Stomach (tissue), 9 donors: ENCODE data around the gene COG3. TPM values are rescaled to one million over a fixed set of nuclear protein-coding genes. Genes with fewer than 3 reads are reported as not detected.

Experiments used
- DNase-seq, 2 donors: peaks; one replicate each; pipeline versions ENCODE4 v3.0.0 to v3.0.0-alpha.2; 2013 to 2019
- H3K27ac ChIP-seq, 5 donors: fragments of 200-600 bp in 4 of 5; sonication (generic) in 4 of 5; one replicate each; pipeline ENCODE4 v1.5.1; 2013 to 2019; ENCODE audit warnings: mild to moderate bottlenecking in 1 of 5, moderate library complexity in 1 of 5
- H3K27me3 ChIP-seq, 3 donors: fragments of 200-600 bp; sonication (generic); one replicate each; pipeline ENCODE4 v1.5.1; 2017 to 2019; ENCODE audit warnings: mixed run types in 1 of 3
- H3K36me3 ChIP-seq, 4 donors: fragments of 200-600 bp; sonication (generic); 1 replicate in 3 of 4; 2 replicates in 1 of 4; pipeline ENCODE4 v1.5.1; 2016 to 2019
- H3K4me1 ChIP-seq, 4 donors: fragments of 200-600 bp; sonication (generic); one replicate each; pipeline ENCODE4 v1.5.1; 2016 to 2019
- H3K4me3 ChIP-seq, 4 donors: fragments of 200-600 bp; sonication (generic) in 3 of 4; one replicate each; pipeline ENCODE4 v1.5.1; 2016 to 2019; ENCODE audit warnings: mild to moderate bottlenecking in 1 of 4
- H3K9me3 ChIP-seq, 4 donors: fragments of 200-600 bp; sonication (generic); one replicate each; pipeline ENCODE4 v1.5.1; 2016 to 2019
- EP300 ChIP-seq: sonication (generic); formaldehyde crosslinking; IDR thresholded peaks from one replicate; pipeline ENCODE4 v1.6.1; 2017; ENCODE audit warnings: antibody characterized with exemption
- POLR2A ChIP-seq, 4 donors: fragments of 450-650 bp; IDR thresholded peaks; one replicate each; pipeline ENCODE4 v1.6.1; 2016; ENCODE audit warnings: antibody characterized with exemption in 4 of 4, control low read depth in 2 of 4, mild to moderate bottlenecking in 1 of 4, moderate library complexity in 1 of 4
- POLR2AphosphoS5 ChIP-seq, 3 donors: sonication (generic); formaldehyde crosslinking; IDR thresholded peaks; one replicate each; pipeline ENCODE4 v1.6.1; 2016; ENCODE audit warnings: antibody characterized with exemption in 3 of 3
- WGBS, 5 donors: extraction: QIAGEN DNeasy Blood & Tissue Kit in 3 of 5; methylation state at CpG; one replicate each; pipeline versions ENCODE4 v1.1.5 to v1.1.7; 2013 to 2018; 5-methylcytosine and 5-hydroxymethylcytosine counted together
- intact Hi-C: fragments of 100-400 bp; cut with DNase I; formaldehyde crosslinking; loops from one replicate; pipeline ENCODE4 v1.15.1; 2023; ENCODE audit warnings: low total_unique reads
- polyA plus RNA-seq, 3 donors: library from polyadenylated mRNA; stranded (reverse); fragments of 200-250 nt; gene quantifications; one replicate each; pipeline ENCODE4 v1.2.3, GENCODE V29; 2013
- total RNA-seq, 5 donors: library from RNA; depleted of rRNA; stranded (reverse); fragments of >200 nt; gene quantifications; one replicate each; pipeline versions ENCODE4 v1.1.0 to v1.2.3, GENCODE V29; 2014 to 2016
- TF ChIP-seq, protein P1 (sequence below), 7 experiments: fragments of 450-650 bp in 4 of 7; fragments of 200-600 bp in 3 of 7; sonication (generic) in 3 of 7; IDR thresholded peaks; one replicate each; pipeline ENCODE4 v1.5.1; 2016 to 2019; ENCODE audit warnings: antibody characterized with exemption in 7 of 7, control low read depth in 2 of 7, mild to moderate bottlenecking in 1 of 7
- donor health status: healthy with polysubstance abuse.
- donor health status: Bipolar disorder and iron deficiency.
- donor health status: healthy.

The COG3 gene
- total and polyA plus RNA-seq, 8 donors = 10.4 to 442 (median 39.7) TPM

DNA sequence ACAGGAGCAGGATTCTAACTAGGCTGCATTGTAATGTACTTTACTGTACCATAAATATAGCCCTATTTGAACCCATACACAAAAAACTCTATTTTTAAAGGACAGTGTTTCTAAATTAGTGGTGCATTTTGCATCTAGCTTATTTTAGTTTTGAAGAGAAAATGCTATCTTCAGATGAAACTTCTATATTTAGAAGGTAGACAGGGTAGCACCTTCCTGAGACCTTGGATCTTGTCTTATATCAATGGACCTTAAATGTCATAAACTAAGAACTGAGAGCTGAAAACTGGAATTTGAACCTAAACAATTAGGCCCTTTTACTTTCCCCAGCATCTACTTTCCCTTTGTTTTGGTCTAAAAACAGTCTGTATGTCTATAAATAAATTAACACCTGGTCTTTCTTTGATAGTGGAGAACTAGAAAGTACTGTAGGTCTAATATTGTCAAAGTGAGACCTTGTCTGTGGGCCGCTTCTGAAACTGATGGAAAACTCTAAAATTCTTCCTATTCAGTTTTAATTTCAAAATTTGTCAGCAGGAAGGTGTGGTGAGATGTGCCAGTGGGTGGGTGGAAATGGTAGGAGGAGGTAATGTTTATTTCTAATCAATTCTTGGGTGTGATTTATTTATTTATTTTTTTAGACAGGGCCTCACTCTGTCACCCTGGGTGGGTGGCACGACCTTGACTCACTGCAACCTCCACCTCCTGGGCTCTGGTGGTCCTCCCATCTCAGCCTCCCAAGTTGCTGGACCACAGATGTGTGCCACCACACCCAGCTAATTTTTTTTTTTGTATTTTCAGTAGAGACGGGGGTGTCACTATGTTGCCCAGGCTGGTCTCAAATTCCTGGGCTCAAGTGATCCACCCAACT, 10.1 kb downstream of the COG3 start:
- intact Hi-C loops = no loop called here
- H3K9me3 ChIP-seq = no peaks in the 10 kb centered on the region
- 84 to 93% (median 92%) methylated on average over 3 of the region's 3 CpGs for WGBS, 5 donors

DNA sequence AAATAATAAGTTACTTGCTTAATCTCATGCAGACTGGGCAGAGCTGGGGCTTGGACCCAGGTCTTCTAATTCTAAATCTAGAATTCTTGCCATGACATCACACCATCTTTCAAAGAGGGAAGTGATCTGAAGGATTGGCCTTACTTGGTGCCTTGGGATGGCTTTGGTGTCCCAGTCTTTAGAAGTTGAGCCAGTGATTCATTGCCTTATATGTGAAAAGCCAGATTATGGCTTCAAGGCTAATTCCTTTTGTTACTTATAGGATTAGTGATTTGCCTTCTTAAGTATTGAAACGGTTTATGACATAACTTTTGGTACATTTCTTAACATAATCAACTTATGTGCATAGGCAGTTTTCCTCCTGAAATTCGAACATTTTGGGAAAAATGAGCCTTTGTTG, 14.9 kb downstream of the COG3 start:
- Histone ChIP-seq H3K36me3 (peaks cover 4 to 73% (median 72%) of the 10 kb centered on the region in 4 donors), H3K4me1 (peaks cover 0 to 10% (median 7%) of the 10 kb centered on the region in 4 donors), H3K27me3 (no peaks in the 10 kb centered on the region), H3K27ac (no peak overlapping the region), H3K9me3 (no peaks in the 10 kb centered on the region), H3K4me3 (no peak overlapping the region)
- WGBS, 5 donors = 70 to 85% (median 75%) methylated on average over 2 of the region's 2 CpGs
- TF ChIP-seq POLR2A (IDR thresholded peaks at IDR 0.05) (no peak), POLR2AphosphoS5 (IDR thresholded peaks at IDR 0.05) (no peak), EP300 (no peak)
- TF ChIP-seq, protein P1, sequence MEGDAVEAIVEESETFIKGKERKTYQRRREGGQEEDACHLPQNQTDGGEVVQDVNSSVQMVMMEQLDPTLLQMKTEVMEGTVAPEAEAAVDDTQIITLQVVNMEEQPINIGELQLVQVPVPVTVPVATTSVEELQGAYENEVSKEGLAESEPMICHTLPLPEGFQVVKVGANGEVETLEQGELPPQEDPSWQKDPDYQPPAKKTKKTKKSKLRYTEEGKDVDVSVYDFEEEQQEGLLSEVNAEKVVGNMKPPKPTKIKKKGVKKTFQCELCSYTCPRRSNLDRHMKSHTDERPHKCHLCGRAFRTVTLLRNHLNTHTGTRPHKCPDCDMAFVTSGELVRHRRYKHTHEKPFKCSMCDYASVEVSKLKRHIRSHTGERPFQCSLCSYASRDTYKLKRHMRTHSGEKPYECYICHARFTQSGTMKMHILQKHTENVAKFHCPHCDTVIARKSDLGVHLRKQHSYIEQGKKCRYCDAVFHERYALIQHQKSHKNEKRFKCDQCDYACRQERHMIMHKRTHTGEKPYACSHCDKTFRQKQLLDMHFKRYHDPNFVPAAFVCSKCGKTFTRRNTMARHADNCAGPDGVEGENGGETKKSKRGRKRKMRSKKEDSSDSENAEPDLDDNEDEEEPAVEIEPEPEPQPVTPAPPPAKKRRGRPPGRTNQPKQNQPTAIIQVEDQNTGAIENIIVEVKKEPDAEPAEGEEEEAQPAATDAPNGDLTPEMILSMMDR (IDR thresholded peaks at IDR 0.05) = no peak
- intact Hi-C loops = no loop called here
- no peak for DNase-seq

More for the DNA sequence above, 10.1 kb downstream of the COG3 start:
- Histone ChIP-seq H3K36me3 (peaks cover 0 to 37% (median 34%) of the 10 kb centered on the region in 4 donors), H3K4me3 (no peak overlapping the region), H3K27me3 (no peaks in the 10 kb centered on the region), H3K4me1 (peaks cover 0 to 38% (median 21%) of the 10 kb centered on the region in 4 donors), H3K27ac (no peak overlapping the region)
- TF ChIP-seq EP300 = no peak
- TF ChIP-seq, protein P1 (IDR thresholded peaks at IDR 0.05) = no peak
- TF ChIP-seq POLR2AphosphoS5 (IDR thresholded peaks at IDR 0.05) = no peak
- TF ChIP-seq POLR2A (IDR thresholded peaks at IDR 0.05) = no peak
- no peak for DNase-seq

DNA sequence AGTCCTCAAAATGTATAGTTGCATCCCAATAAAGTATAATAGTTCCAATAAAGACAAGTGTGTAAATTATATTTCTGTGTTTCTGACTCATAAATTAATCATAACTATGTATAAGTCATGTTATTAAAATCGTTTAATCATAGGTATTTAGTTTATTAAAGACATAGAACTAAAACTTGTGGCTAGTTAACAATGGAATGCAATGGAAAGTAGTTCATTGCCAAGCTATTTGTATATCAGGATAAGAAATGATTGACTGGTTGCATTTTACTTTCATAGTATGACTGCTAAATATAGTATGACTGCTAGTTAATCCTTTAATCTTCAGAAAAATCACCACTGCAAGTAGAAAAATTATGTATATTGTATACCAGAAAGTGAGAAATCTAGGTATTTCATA, 16.9 kb downstream of the COG3 start:
- no peak for TF ChIP-seq EP300
- TF ChIP-seq POLR2AphosphoS5 (IDR thresholded peaks at IDR 0.05) = no peak
- TF ChIP-seq, protein P1 (IDR thresholded peaks at IDR 0.05) = no peak
- TF ChIP-seq POLR2A (IDR thresholded peaks at IDR 0.05) = no peak
- Histone ChIP-seq H3K4me1 (no peaks in the 10 kb centered on the region), H3K27ac (no peak overlapping the region), H3K4me3 (no peak overlapping the region), H3K27me3 (no peaks in the 10 kb centered on the region), H3K9me3 (no peaks in the 10 kb centered on the region), H3K36me3 (peaks cover 9 to 79% (median 73%) of the 10 kb centered on the region in 4 donors)
- DNase-seq = no peak
- 21 to 55% (median 37%) methylated on average over 1 of the region's 1 CpG for WGBS, 5 donors
- intact Hi-C loops = no loop called here

DNA sequence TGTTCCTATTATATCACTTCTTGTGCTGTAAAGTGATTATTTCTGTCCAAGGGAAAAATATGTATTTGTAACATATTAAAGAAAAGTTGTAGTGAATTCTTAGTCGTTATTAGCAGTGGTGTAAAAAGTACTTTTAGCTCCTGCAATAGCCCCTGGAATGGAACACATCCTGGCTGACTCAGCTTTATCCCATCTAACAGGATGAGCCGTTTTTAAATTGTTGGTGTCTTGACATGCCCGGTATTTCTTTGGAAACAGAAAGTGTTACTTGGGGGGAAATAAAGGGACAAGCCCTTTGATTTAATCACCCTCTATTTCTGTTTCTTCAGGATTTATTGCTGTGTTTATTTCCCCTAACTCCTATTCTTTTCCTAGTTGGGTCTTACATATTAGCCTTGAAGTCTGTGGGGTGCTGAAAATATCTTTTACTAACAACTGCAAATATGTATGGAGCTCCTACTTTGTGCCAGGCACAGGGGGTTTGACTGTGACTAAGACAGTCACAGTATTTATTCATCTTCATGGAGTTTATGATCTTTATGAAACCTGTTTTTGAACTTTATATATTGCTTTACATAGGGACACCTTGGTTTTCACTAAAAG, 17.9 kb downstream of the COG3 start:
- 66 to 80% (median 74%) methylated on average over 3 of the region's 3 CpGs for WGBS, 5 donors
- H3K9me3 ChIP-seq = no peaks in the 10 kb centered on the region
- H3K4me3 ChIP-seq = no peak overlapping the region
- H3K36me3 ChIP-seq = peaks cover 16 to 79% (median 73%) of the 10 kb centered on the region in 4 donors
- no peak overlapping the region for H3K27ac ChIP-seq
- no peak for DNase-seq
- H3K4me1 ChIP-seq = no peaks in the 10 kb centered on the region
- intact Hi-C loops = no loop called here
- no peaks in the 10 kb centered on the region for H3K27me3 ChIP-seq
- TF ChIP-seq POLR2AphosphoS5 (IDR thresholded peaks at IDR 0.05) (no peak), EP300 (no peak), POLR2A (IDR thresholded peaks at IDR 0.05) (no peak)
- TF ChIP-seq, protein P1 (IDR thresholded peaks at IDR 0.05) = no peak
